ENCODE data around the gene MAGED4. TPM values are rescaled to one million over a fixed set of nuclear protein-coding genes. Genes with fewer than 3 reads are reported as not detected.

The MAGED4 gene
- total and polyA plus RNA-seq, 5 experiments from 2014 or later, result 1.4 to 2.2 (median 1.5) TPM

- H3K27ac Mint-ChIP-seq, result no peak overlapping the region
- peaks cover 0 to 19% (median 5%) of the 10 kb centered on the region in 5 donors for H3K27me3 Mint-ChIP-seq
- ATAC-seq (no peak), DNase-seq (no peak)
- POLR2A ChIA-PET, result no interaction called here
- H3K36me3 Mint-ChIP-seq, result peaks cover 0 to 5% (median 0%) of the 10 kb centered on the region in 3 donors
- H3K4me3 Mint-ChIP-seq, result no peak overlapping the region
- peaks cover 0 to 10% (median 0%) of the 10 kb centered on the region in 9 donors for H3K9me3 Mint-ChIP-seq
- no peaks in the 10 kb centered on the region for H3K4me1 Mint-ChIP-seq
These were observed 36.2 kb downstream of the MAGED4 start for GRCh38 chrX:52220936-52221335.

Other genes with a start within 250 kb of the MAGED4 start
- gene MAGED4B, start 115.7 kb upstream of the MAGED4 start, total RNA-seq, result 1 to 10 TPM; 2.2 to 3.5 TPM
- gene MAGED4B, start 115.7 kb upstream of the MAGED4 start, polyA plus RNA-seq, result 1 to 10 TPM; 1.2 to 2.6 (median 2.0) TPM
- gene XAGE2, start 184.1 kb downstream of the MAGED4 start, total RNA-seq, result not detected
- not detected for gene XAGE2, start 184.1 kb downstream of the MAGED4 start, polyA plus RNA-seq